ENCODE measurements around the gene GH1. TPM values are rescaled to one million over a fixed set of nuclear protein-coding genes. Genes with fewer than 3 reads are reported as not detected.
"Not testable (repeated sequence)": the region's sequence is repeated elsewhere in the genome, so short reads cannot be mapped to it uniquely, and the experiment has no call there.

Gene GH1
- total and polyA plus RNA-seq, 4 donors = 5.5 TPM; not detected in 3

DNA sequence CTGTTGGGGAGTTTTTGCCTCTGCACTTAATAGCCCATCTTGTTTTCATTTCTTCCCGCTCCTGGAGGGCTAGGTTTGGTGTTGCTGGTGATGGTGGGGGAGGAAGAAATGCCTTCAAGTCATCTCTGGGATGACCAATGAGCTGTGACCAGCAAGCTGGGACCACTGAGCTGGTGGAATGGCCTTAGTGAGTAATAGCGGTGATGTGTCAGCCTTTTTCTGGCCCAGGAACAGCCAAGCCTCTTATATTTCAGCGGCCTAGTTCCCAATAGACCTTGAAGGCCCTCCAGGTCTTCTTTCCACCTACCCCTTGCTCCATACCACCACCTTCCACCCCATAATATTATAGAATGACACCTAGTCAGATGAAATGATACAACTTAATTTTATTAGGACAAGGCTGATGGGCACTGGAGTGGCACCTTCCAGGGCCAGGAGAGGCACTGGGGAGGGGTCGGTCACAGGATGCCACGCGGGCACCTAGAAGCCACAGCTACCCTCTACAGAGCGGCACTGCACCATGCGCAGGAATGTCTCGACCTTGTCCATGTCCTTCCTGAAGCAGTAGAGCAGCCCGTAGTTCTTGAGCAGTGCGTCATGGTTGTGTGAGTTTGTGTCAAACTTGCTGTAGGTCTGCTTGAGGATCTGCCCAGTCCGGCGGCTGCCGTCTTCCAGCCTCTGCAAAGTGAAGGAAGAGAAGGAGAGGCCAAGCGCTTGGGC lies 46.8 kb downstream of the GH1 start:
- H3K4me1 ChIP-seq (ENCODE audit: control insufficient read depth, insufficient read depth, low read length); H3K9me3 ChIP-seq (ENCODE audit: control insufficient read depth, insufficient read depth, low read length); H3K36me3 ChIP-seq (ENCODE audit: control insufficient read depth, insufficient read depth, low read length); DNase-seq (ENCODE audit: low read depth in 4 of 6, low spot score in 6 of 6); H3K27ac ChIP-seq (ENCODE audit: low read depth, low read length); H3K4me3 ChIP-seq (ENCODE audit: low read depth, low read length); H3K27me3 ChIP-seq (ENCODE audit: control insufficient read depth, insufficient read depth, low read length): not testable (repeated sequence)
- no CpG with 5 or more reads among the region's 15 CpGs for WGBS (ENCODE audit: insufficient coverage)

DNA sequence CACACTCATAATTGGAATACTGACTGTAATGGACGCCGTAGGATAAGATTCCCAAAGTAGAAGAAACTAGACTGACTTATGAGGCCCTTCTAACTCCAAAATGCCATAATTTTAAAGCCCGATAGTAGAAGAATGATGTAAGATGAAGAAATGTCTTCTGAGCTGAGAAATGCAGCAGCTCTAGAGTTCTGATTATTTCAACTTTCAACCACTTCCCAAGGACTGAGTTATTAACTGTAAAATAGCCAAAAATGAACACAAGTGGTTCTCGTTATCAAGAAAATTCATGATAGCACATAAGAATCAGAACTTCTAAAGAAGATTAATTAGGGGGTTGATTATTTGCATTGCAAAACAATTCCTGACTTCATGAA lies 48.4 kb downstream of the GH1 start:
- H3K36me3 ChIP-seq (ENCODE audit: control insufficient read depth, insufficient read depth, low read length); H3K27ac ChIP-seq (ENCODE audit: low read depth, low read length); H3K9me3 ChIP-seq (ENCODE audit: control insufficient read depth, insufficient read depth, low read length); H3K4me3 ChIP-seq (ENCODE audit: low read depth, low read length); DNase-seq (ENCODE audit: low read depth in 4 of 6, low spot score in 6 of 6); H3K27me3 ChIP-seq (ENCODE audit: control insufficient read depth, insufficient read depth, low read length); H3K4me1 ChIP-seq (ENCODE audit: control insufficient read depth, insufficient read depth, low read length): not testable (repeated sequence)
- no CpG with 5 or more reads among the region's 4 CpGs for WGBS (ENCODE audit: insufficient coverage)

- H3K36me3 ChIP-seq (ENCODE audit: control insufficient read depth, insufficient read depth, low read length); H3K27me3 ChIP-seq (ENCODE audit: control insufficient read depth, insufficient read depth, low read length); H3K9me3 ChIP-seq (ENCODE audit: control insufficient read depth, insufficient read depth, low read length); H3K27ac ChIP-seq (ENCODE audit: low read depth, low read length); H3K4me3 ChIP-seq (ENCODE audit: low read depth, low read length); H3K4me1 ChIP-seq (ENCODE audit: control insufficient read depth, insufficient read depth, low read length): not testable (repeated sequence)
- 100% methylated on average over 1 of the region's 9 CpGs for WGBS (ENCODE audit: insufficient coverage)
- DNase-seq (ENCODE audit: low read depth in 4 of 6, low spot score in 6 of 6) = peak in 1 of 6 donors; percentile 2
These were observed 48.9 kb downstream of the GH1 start for GRCh38 chr17:63869491-63870291.

Small RNA genes within 50 kb of the gene (small RNA-seq; reads per million reads assigned to genes)
- gene AC040958.1 (ENCODE audit: low replicate concordance) = not detected
- gene AC127029.1 (ENCODE audit: low replicate concordance) = not detected
- gene GH1 (ENCODE audit: low replicate concordance) = not detected

Other genes with a start within 250 kb of the GH1 start
- gene LIMD2, start 218.7 kb downstream of the GH1 start, total RNA-seq = 10 to 100 TPM in 1 of 2 donors, 1 to 10 TPM in 1; 8.8 to 31.7 TPM
- 10 to 100 TPM; 48.6 to 50.8 TPM for gene LIMD2, start 218.7 kb downstream of the GH1 start, polyA plus RNA-seq (ENCODE audit: insufficient read length in 2 of 2)
- gene STRADA, start 177.0 kb downstream of the GH1 start, total RNA-seq = 10 to 100 TPM; 39.9 to 40.2 TPM
- gene STRADA, start 177.0 kb downstream of the GH1 start, polyA plus RNA-seq (ENCODE audit: insufficient read length in 2 of 2) = 100 to 1,000 TPM in 1 of 2 donors, 10 to 100 TPM in 1; 73.2 to 108 TPM
- gene CCDC47, start 145.2 kb downstream of the GH1 start, total RNA-seq = 10 to 100 TPM; 74.9 to 75.6 TPM
- 10 to 100 TPM; 68.9 to 85.7 TPM for gene CCDC47, start 145.2 kb downstream of the GH1 start, polyA plus RNA-seq (ENCODE audit: insufficient read length in 2 of 2)
- 100 to 1,000 TPM in 1 of 2 donors, 10 to 100 TPM in 1; 90.1 to 101 TPM for gene DDX42, start 144.7 kb downstream of the GH1 start, total RNA-seq
- gene DDX42, start 144.7 kb downstream of the GH1 start, polyA plus RNA-seq (ENCODE audit: insufficient read length in 2 of 2) = 100 to 1,000 TPM; 113 to 114 TPM
- gene PSMC5, start 91.4 kb downstream of the GH1 start, total RNA-seq = 10 to 100 TPM; 37.4 to 52.9 TPM
- 100 to 1,000 TPM; 182 to 193 TPM for gene PSMC5, start 91.4 kb downstream of the GH1 start, polyA plus RNA-seq (ENCODE audit: insufficient read length in 2 of 2)
- 10 to 100 TPM; 26.1 to 42.2 TPM for gene FTSJ3, start 91.2 kb downstream of the GH1 start, total RNA-seq
- 10 to 100 TPM; 37.5 to 49.8 TPM for gene FTSJ3, start 91.2 kb downstream of the GH1 start, polyA plus RNA-seq (ENCODE audit: insufficient read length in 2 of 2)
- 10 to 100 TPM; 28.1 to 52.3 TPM for gene SMARCD2, start 76.2 kb downstream of the GH1 start, total RNA-seq
- gene SMARCD2, start 76.2 kb downstream of the GH1 start, polyA plus RNA-seq (ENCODE audit: insufficient read length in 2 of 2) = 10 to 100 TPM; 24.4 to 36.6 TPM
- gene CSH2, start 45.2 kb downstream of the GH1 start, total RNA-seq = 1 to 10 TPM in 1 of 2 donors, not detected in 1; 7.2 TPM
- gene CSH2, start 45.2 kb downstream of the GH1 start, polyA plus RNA-seq (ENCODE audit: insufficient read length in 2 of 2) = 1 to 10 TPM in 1 of 2 donors, under 1 TPM in 1; 0.47 to 5.5 TPM
- under 1 TPM in 1 of 2 donors, not detected in 1; 0.44 TPM for gene GH2, start 36.9 kb downstream of the GH1 start, total RNA-seq
- gene GH2, start 36.9 kb downstream of the GH1 start, polyA plus RNA-seq (ENCODE audit: insufficient read length in 2 of 2) = not detected
- 10 to 100 TPM in 1 of 2 donors, not detected in 1; 18.1 TPM for gene CSH1, start 22.3 kb downstream of the GH1 start, total RNA-seq
- gene CSH1, start 22.3 kb downstream of the GH1 start, polyA plus RNA-seq (ENCODE audit: insufficient read length in 2 of 2) = 1 to 10 TPM; 1.3 to 5.2 TPM
- 1 to 10 TPM in 1 of 2 donors, not detected in 1; 1.0 TPM for gene CSHL1, start 7.6 kb downstream of the GH1 start, total RNA-seq
- not detected for gene CSHL1, start 7.6 kb downstream of the GH1 start, polyA plus RNA-seq (ENCODE audit: insufficient read length in 2 of 2)
- gene CD79B, start 13.5 kb upstream of the GH1 start, total RNA-seq = 1 to 10 TPM; 1.1 to 1.2 TPM
- under 1 TPM; 0.36 TPM for gene CD79B, start 13.5 kb upstream of the GH1 start, polyA plus RNA-seq (ENCODE audit: insufficient read length in 2 of 2)
- gene SCN4A, start 54.1 kb upstream of the GH1 start, total RNA-seq = under 1 TPM; 0.20 to 0.28 TPM
- gene SCN4A, start 54.1 kb upstream of the GH1 start, polyA plus RNA-seq (ENCODE audit: insufficient read length in 2 of 2) = under 1 TPM; 0.14 to 0.17 TPM
- 10 to 100 TPM in 1 of 2 donors, 1 to 10 TPM in 1; 2.8 to 13.4 TPM for gene PRR29, start 79.5 kb upstream of the GH1 start, total RNA-seq
- 10 to 100 TPM; 12.3 to 17.7 TPM for gene PRR29, start 79.5 kb upstream of the GH1 start, polyA plus RNA-seq (ENCODE audit: insufficient read length in 2 of 2)
- gene ICAM2, start 101.8 kb upstream of the GH1 start, total RNA-seq = 10 to 100 TPM; 10.1 to 37.0 TPM
- 10 to 100 TPM; 15.6 to 21.0 TPM for gene ICAM2, start 101.8 kb upstream of the GH1 start, polyA plus RNA-seq (ENCODE audit: insufficient read length in 2 of 2)
- gene ERN1, start 211.3 kb upstream of the GH1 start, total RNA-seq = 1 to 10 TPM; 6.3 to 6.9 TPM
- 1 to 10 TPM; 4.0 to 5.6 TPM for gene ERN1, start 211.3 kb upstream of the GH1 start, polyA plus RNA-seq (ENCODE audit: insufficient read length in 2 of 2)

All from spinal cord (tissue), 10 donors.